Breast epithelium (tissue), 3 donors: ENCODE data around the gene RENBP.

Experiments used
- POLR2A ChIP-seq: fragments of 450-650 bp; IDR thresholded peaks from one replicate; pipeline ENCODE4 v1.6.1; 2016; ENCODE audit warnings: antibody characterized with exemption, mild to moderate bottlenecking, moderate library complexity
- TF ChIP-seq, protein P1 (sequence below), 3 donors: fragments of 450-650 bp; IDR thresholded peaks; one replicate each; pipeline ENCODE4 v1.5.1; 2016 to 2017; ENCODE audit warnings: antibody characterized with exemption in 3 of 3, mild to moderate bottlenecking in 3 of 3, moderate library complexity in 3 of 3

- TF ChIP-seq, protein P1, sequence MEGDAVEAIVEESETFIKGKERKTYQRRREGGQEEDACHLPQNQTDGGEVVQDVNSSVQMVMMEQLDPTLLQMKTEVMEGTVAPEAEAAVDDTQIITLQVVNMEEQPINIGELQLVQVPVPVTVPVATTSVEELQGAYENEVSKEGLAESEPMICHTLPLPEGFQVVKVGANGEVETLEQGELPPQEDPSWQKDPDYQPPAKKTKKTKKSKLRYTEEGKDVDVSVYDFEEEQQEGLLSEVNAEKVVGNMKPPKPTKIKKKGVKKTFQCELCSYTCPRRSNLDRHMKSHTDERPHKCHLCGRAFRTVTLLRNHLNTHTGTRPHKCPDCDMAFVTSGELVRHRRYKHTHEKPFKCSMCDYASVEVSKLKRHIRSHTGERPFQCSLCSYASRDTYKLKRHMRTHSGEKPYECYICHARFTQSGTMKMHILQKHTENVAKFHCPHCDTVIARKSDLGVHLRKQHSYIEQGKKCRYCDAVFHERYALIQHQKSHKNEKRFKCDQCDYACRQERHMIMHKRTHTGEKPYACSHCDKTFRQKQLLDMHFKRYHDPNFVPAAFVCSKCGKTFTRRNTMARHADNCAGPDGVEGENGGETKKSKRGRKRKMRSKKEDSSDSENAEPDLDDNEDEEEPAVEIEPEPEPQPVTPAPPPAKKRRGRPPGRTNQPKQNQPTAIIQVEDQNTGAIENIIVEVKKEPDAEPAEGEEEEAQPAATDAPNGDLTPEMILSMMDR (IDR thresholded peaks at IDR 0.05): no peak
- no peak for TF ChIP-seq POLR2A
Measured at GRCh38 chrX:153960077-153960476, 15.6 kb upstream of the RENBP start.
